Loucy (cell line): Measurements from ENCODE around the gene PLA2G15.

Source experiments
- EZH2phosphoT487 ChIP-seq: fragments of 200-600 bp; IDR thresholded peaks from 2 replicates; pipeline ENCODE4 v1.6.1; 2018; ENCODE audit warnings: antibody characterized with exemption, mild to moderate bottlenecking, moderate library complexity, borderline replicate concordance
- TF ChIP-seq, protein P1 (sequence below): fragments of 200-600 bp; sonication (generic); conservative IDR thresholded peaks from 2 replicates; pipeline ENCODE4 v1.5.1; 2014; ENCODE audit warnings: mild to moderate bottlenecking, antibody characterized with exemption, low read length

- TF ChIP-seq, protein P1, sequence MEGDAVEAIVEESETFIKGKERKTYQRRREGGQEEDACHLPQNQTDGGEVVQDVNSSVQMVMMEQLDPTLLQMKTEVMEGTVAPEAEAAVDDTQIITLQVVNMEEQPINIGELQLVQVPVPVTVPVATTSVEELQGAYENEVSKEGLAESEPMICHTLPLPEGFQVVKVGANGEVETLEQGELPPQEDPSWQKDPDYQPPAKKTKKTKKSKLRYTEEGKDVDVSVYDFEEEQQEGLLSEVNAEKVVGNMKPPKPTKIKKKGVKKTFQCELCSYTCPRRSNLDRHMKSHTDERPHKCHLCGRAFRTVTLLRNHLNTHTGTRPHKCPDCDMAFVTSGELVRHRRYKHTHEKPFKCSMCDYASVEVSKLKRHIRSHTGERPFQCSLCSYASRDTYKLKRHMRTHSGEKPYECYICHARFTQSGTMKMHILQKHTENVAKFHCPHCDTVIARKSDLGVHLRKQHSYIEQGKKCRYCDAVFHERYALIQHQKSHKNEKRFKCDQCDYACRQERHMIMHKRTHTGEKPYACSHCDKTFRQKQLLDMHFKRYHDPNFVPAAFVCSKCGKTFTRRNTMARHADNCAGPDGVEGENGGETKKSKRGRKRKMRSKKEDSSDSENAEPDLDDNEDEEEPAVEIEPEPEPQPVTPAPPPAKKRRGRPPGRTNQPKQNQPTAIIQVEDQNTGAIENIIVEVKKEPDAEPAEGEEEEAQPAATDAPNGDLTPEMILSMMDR, result no peak
- no peak for TF ChIP-seq EZH2phosphoT487
Measured at GRCh38 chr16:68282064-68282452, 36.9 kb downstream of the PLA2G15 start.
